HepG2 (cell line): ENCODE results near the gene AGXT. TPM values are rescaled to one million over a fixed set of nuclear protein-coding genes. Genes with fewer than 3 reads are reported as not detected.
A peak's percentile ranks its signal among the peaks of the same experiment; 100 is the strongest.

Experiments
- ATAC-seq: fragments of 200-7000 bp; cut with Tn5 transposase; 3 replicates; pipeline ENCODE4 v1.9.1; 2020; ENCODE audit warnings: mild to moderate bottlenecking, moderate library complexity
- BruUV-seq: library from RNA; stranded (reverse); fragments of 400-500 nt; replicated peaks from 2 replicates; lab custom pipeline; 2021; lab: Mats Ljungman, UMichigan
- CTCF ChIA-PET: fragments of 300-600 bp; formaldehyde crosslinking; extraction: SDS; loops from one replicate; lab custom pipeline; 2021; ENCODE audit warnings: low total read pairs, inconsistent platforms, low intra/inter-chr PET ratio; lab: Yijun Ruan, JAX
- POLR2A ChIA-PET: fragments of 350-600 bp; sonication (Branson Sonifier 250); formaldehyde crosslinking; loops from one replicate; lab custom pipeline; 2020; ENCODE audit warnings: antibody characterized with exemption, inconsistent platforms; lab: Yijun Ruan, JAX
- DNase-seq: peaks from one replicate; pipeline ENCODE4 v3.0.0-alpha.2; 2015; ENCODE audit warnings: low spot score
- FAIRE-seq: peaks from 3 replicates; lab custom pipeline; 2011; peaks lifted over from hg19 to GRCh38; lab: Jason Lieb, UNC
- H2AFZ ChIP-seq: one replicate; pipeline ENCODE4 v1.6.1; 2011; ENCODE audit warnings: low read length, inconsistent platforms
- H3K27ac ChIP-seq: fragments of 300-600 bp; 3 replicates; pipeline ENCODE4 v1.8.0; 2011; ENCODE audit warnings: mixed run types, mild to moderate bottlenecking, mixed read lengths, low read length, inconsistent platforms; ENCODE audit not compliant: insufficient read depth; ENCODE audit errors: extremely low read length
- H3K27me3 ChIP-seq, 2 experiments: fragments of 200-600 bp in 1 of 2; 2 replicates in 1 of 2; 3 replicates in 1 of 2; pipeline versions ENCODE4 v1.6.0 to v1.8.0; 2011; ENCODE audit warnings: low read length in 2 of 2, mild to moderate bottlenecking in 2 of 2, moderate library complexity in 2 of 2, inconsistent platforms in 1 of 2; ENCODE audit not compliant: insufficient read depth in 2 of 2, control insufficient read depth in 1 of 2
- H3K36me3 ChIP-seq, 2 experiments: fragments of 200-600 bp in 1 of 2; replicated peaks in 1 of 2; 2 replicates in 1 of 2; 3 replicates in 1 of 2; pipeline versions ENCODE4 v1.5.1 to v1.8.0; 2011; ENCODE audit warnings: low read length in 2 of 2, inconsistent platforms in 1 of 2; ENCODE audit not compliant: insufficient read depth in 2 of 2, control insufficient read depth in 1 of 2
- H3K4me1 ChIP-seq: 2 replicates; pipeline ENCODE4 v1.5.1; 2012; ENCODE audit warnings: low read length, inconsistent platforms; ENCODE audit not compliant: insufficient read depth
- H3K4me2 ChIP-seq: 2 replicates; pipeline ENCODE4 v1.6.0; 2011; ENCODE audit warnings: low read depth, low read length, inconsistent platforms
- H3K4me3 ChIP-seq, 3 experiments: fragments of 200-600 bp in 1 of 3; sonication (generic), shearing (Covaris generic) in 1 of 3; replicated peaks in 1 of 3; 2 replicates each; pipeline ENCODE4 v1.5.1; 2011 to 2016; ENCODE audit warnings: low read length in 3 of 3, inconsistent platforms in 2 of 3, low read depth in 2 of 3, mild to moderate bottlenecking in 2 of 3, control low read depth in 1 of 3, mixed read lengths in 1 of 3; ENCODE audit not compliant: insufficient read depth in 1 of 3
- H3K79me2 ChIP-seq: one replicate; pipeline ENCODE4 v1.6.1; 2011; ENCODE audit warnings: low read length, inconsistent platforms; ENCODE audit not compliant: insufficient read depth
- H3K9ac ChIP-seq: 2 replicates; pipeline ENCODE4 v1.6.0; 2011; ENCODE audit warnings: mild to moderate bottlenecking, low read depth, low read length, inconsistent platforms; ENCODE audit not compliant: insufficient read depth
- H3K9me3 ChIP-seq: 2 replicates; pipeline ENCODE4 v1.5.1; 2012; ENCODE audit warnings: mild to moderate bottlenecking, low read length
- H4K20me1 ChIP-seq: 2 replicates; pipeline ENCODE4 v1.6.0; 2011; ENCODE audit warnings: inconsistent platforms, mild to moderate bottlenecking, low read length, moderate library complexity; ENCODE audit not compliant: insufficient read depth
- AHR ChIP-seq: IDR thresholded peaks from 2 replicates; pipeline ENCODE4 v1.6.1; 2018; ENCODE audit warnings: missing genetic modification reagents, missing compliant biosample characterization
- ARNTL ChIP-seq: sonication (generic); formaldehyde crosslinking; IDR thresholded peaks from 2 replicates; pipeline ENCODE4 v1.4.0; 2020; ENCODE audit warnings: mild to moderate bottlenecking, missing genetic modification reagents
- CHCHD3 ChIP-seq: sonication (generic); formaldehyde crosslinking; IDR thresholded peaks from 2 replicates; pipeline ENCODE4 v1.8.0; 2022; ENCODE audit warnings: mild to moderate bottlenecking, missing genetic modification reagents, moderate library complexity
- KAT2B ChIP-seq: fragments of 150-350 bp; IDR thresholded peaks from 2 replicates; pipeline ENCODE4 v1.6.1; 2014; ENCODE audit warnings: low read depth, low read length, borderline replicate concordance
- MIER3 ChIP-seq: IDR thresholded peaks from 2 replicates; pipeline ENCODE4 v1.6.1; 2016; ENCODE audit warnings: missing compliant biosample characterization, borderline replicate concordance
- POLR2AphosphoS5 ChIP-seq: IDR thresholded peaks from 2 replicates; pipeline ENCODE4 v1.6.1; 2012; ENCODE audit warnings: low read depth, low read length
- SIN3A ChIP-seq: IDR thresholded peaks from 2 replicates; pipeline ENCODE4 v1.6.1; 2011; ENCODE audit warnings: low read depth, mild to moderate bottlenecking, control low read depth, low read length, borderline replicate concordance
- ZNF138 ChIP-seq: sonication (generic); formaldehyde crosslinking; IDR thresholded peaks from 2 replicates; pipeline ENCODE4 v1.5.0; 2020; ENCODE audit warnings: mild to moderate bottlenecking, low read depth, missing genetic modification reagents
- ZNF207 ChIP-seq: fragments of 450-650 bp; IDR thresholded peaks from 2 replicates; pipeline ENCODE4 v1.6.1; 2016; ENCODE audit warnings: antibody characterized with exemption, borderline replicate concordance
- ZNF382 ChIP-seq: sonication (generic); formaldehyde crosslinking; IDR thresholded peaks from 2 replicates; pipeline ENCODE4 v1.5.0; 2020; ENCODE audit warnings: missing genetic modification reagents, mild to moderate bottlenecking, borderline replicate concordance
- ZNF510 ChIP-seq: sonication (generic); formaldehyde crosslinking; IDR thresholded peaks from 2 replicates; pipeline ENCODE4 v1.4.0; 2020; ENCODE audit warnings: low read depth, mild to moderate bottlenecking, missing genetic modification reagents
- ZNF768 ChIP-seq: sonication (generic); formaldehyde crosslinking; IDR thresholded peaks from 2 replicates; pipeline ENCODE4 v1.4.0; 2020; ENCODE audit warnings: missing genetic modification reagents
- ZNF772 ChIP-seq: sonication (generic); formaldehyde crosslinking; IDR thresholded peaks from 2 replicates; pipeline ENCODE4 v1.5.0; 2020; ENCODE audit warnings: mild to moderate bottlenecking, missing genetic modification reagents
- ZNF841 ChIP-seq: sonication (generic); formaldehyde crosslinking; IDR thresholded peaks from 2 replicates; pipeline ENCODE4 v1.8.1; 2023; ENCODE audit warnings: missing genetic modification reagents, borderline replicate concordance
- WGBS: methylation state at CpG from one replicate; pipeline ENCODE4 v1.1.6; 2017; ENCODE audit warnings: low lambda C conversion rate; 5-methylcytosine and 5-hydroxymethylcytosine counted together
- in situ Hi-C: cut with HindIII; loops from 2 replicates; pipeline ENCODE4 v1.10.0; 2017; ENCODE audit warnings: low pct_unique_long_range_greater_than_20kb; ENCODE audit not compliant: extremely low pct_ligation_motif_present
- intact Hi-C: fragments of 100-400 bp; cut with micrococcal nuclease; formaldehyde crosslinking; loops from one replicate; pipeline ENCODE4 v1.10.0; 2022; ENCODE audit not compliant: unreplicated experiment
- polyA plus RNA-seq, 8 experiments: library from polyadenylated mRNA; depleted of rRNA in 3 of 8; stranded (reverse) in 7 of 8; unstranded in 1 of 8; fragments of >200 nt; fragmentation: Illumina TruSeq in 4 of 8; extraction: Trizol in 4 of 8; gene quantifications; 2 replicates each; pipeline versions ENCODE4 v1.2.1 to v1.2.3, GENCODE V29; 2011 to 2016; ENCODE audit warnings: low read depth in 4 of 8, missing spikeins in 1 of 8, mixed read lengths in 1 of 8; ENCODE audit not compliant: insufficient read depth in 1 of 8
- total RNA-seq, 5 experiments: library from RNA; depleted of rRNA; stranded (reverse); fragments of >200 nt; fragmentation: Illumina TruSeq; extraction: Trizol; gene quantifications; 2 replicates each; pipeline ENCODE4 v1.2.3, GENCODE V29; 2016; ENCODE audit warnings: low read depth in 1 of 5
- TF ChIP-seq, protein P1 (sequence below): sonication (generic); formaldehyde crosslinking; IDR thresholded peaks from 2 replicates; pipeline ENCODE4 v1.4.0; 2020; ENCODE audit warnings: missing genetic modification reagents
- TF ChIP-seq, protein P2 (sequence below): sonication (generic); formaldehyde crosslinking; IDR thresholded peaks from 2 replicates; pipeline ENCODE4 v1.4.0; 2020; ENCODE audit warnings: missing genetic modification reagents

Gene AGXT
- total and polyA plus RNA-seq, 2 of the 13 experiments (the other 11 are each of a cell fraction or from before 2014, with no cell fraction given) = 41.9 to 96.1 TPM

- H3K79me2 ChIP-seq = no peaks in the 10 kb centered on the region
- H3K4me1 ChIP-seq = peaks cover 88% of the 10 kb centered on the region
- H2AFZ ChIP-seq = no peak overlapping the region
- BruUV-seq = no TSS peak
- H3K9me3 ChIP-seq = no peaks in the 10 kb centered on the region
- in situ Hi-C loops = loop anchor here (25.0 kb wide), 1 partner anchor 763 kb away; the partner anchor contains the start of genes ATG4B and THAP4
- peak overlapping the region; percentile 73 for H3K9ac ChIP-seq
- peak; percentile 87 for ATAC-seq
- WGBS = 51% methylated on average over 31 of the region's 33 CpGs
- intact Hi-C loops = loop anchor here (1.0 kb wide), 1 partner anchor 17 kb away; no protein-coding TSS in a partner anchor
- H3K27ac ChIP-seq = peak overlapping the region; percentile 88
- H3K27me3 ChIP-seq = no peaks in the 10 kb centered on the region
- CTCF ChIA-PET = interaction anchor here (0.9 to 1.8 kb wide), 2 partner anchors 17 to 23 kb away, joined by 6 to 13 read pairs; no protein-coding TSS in a partner anchor
- POLR2A ChIA-PET = interaction anchor here (0.7 to 7.1 kb wide), 16 partner anchors 10 to 441 kb away, joined by 3 to 83 read pairs (median 4); partner anchors contain the start of genes MAB21L4 and PASK
- H3K36me3 ChIP-seq = no peaks in the 10 kb centered on the region; a peak in 1 of 5 replicates
- DNase-seq = peak; percentile 92
- H3K4me3 ChIP-seq = peak overlapping the region in 1 of 3 experiments; percentile 39; a peak in 2 of 6 replicates
- FAIRE-seq = peak; percentile 95
- H3K4me2 ChIP-seq = peak overlapping the region; percentile 54
- no peaks in the 10 kb centered on the region for H4K20me1 ChIP-seq
- TF ChIP-seq ZNF510 (CRISPR knock-in tag) (peak; percentile 60; the same call in 1 of the 2 replicates), ZNF138 (peak; percentile 68; the same call in 1 of the 2 replicates), POLR2AphosphoS5 (peak; percentile 60), KAT2B (no peak), AHR (peak; percentile 23; the same call in 1 of the 2 replicates), ZNF768 (peak; percentile 79; the same call in 1 of the 2 replicates), ZNF841 (CRISPR knock-in tag) (no peak), CHCHD3 (0 out of 2 replicates have a peak, but pooled peaks have one; percentile 28), ZNF772 (peak; percentile 97), MIER3 (CRISPR knock-in tag) (peak; percentile 97; the same call in 1 of the 2 replicates), SIN3A (peak; percentile 85), ARNTL (CRISPR knock-in tag) (peak; percentile 83), ZNF207 (no peak), ZNF382 (CRISPR knock-in tag) (no peak)
- TF ChIP-seq, protein P1, sequence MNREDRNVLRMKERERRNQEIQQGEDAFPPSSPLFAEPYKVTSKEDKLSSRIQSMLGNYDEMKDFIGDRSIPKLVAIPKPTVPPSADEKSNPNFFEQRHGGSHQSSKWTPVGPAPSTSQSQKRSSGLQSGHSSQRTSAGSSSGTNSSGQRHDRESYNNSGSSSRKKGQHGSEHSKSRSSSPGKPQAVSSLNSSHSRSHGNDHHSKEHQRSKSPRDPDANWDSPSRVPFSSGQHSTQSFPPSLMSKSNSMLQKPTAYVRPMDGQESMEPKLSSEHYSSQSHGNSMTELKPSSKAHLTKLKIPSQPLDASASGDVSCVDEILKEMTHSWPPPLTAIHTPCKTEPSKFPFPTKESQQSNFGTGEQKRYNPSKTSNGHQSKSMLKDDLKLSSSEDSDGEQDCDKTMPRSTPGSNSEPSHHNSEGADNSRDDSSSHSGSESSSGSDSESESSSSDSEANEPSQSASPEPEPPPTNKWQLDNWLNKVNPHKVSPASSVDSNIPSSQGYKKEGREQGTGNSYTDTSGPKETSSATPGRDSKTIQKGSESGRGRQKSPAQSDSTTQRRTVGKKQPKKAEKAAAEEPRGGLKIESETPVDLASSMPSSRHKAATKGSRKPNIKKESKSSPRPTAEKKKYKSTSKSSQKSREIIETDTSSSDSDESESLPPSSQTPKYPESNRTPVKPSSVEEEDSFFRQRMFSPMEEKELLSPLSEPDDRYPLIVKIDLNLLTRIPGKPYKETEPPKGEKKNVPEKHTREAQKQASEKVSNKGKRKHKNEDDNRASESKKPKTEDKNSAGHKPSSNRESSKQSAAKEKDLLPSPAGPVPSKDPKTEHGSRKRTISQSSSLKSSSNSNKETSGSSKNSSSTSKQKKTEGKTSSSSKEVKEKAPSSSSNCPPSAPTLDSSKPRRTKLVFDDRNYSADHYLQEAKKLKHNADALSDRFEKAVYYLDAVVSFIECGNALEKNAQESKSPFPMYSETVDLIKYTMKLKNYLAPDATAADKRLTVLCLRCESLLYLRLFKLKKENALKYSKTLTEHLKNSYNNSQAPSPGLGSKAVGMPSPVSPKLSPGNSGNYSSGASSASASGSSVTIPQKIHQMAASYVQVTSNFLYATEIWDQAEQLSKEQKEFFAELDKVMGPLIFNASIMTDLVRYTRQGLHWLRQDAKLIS = no peak; the same call in 1 of the 2 replicates
- TF ChIP-seq, protein P2, sequence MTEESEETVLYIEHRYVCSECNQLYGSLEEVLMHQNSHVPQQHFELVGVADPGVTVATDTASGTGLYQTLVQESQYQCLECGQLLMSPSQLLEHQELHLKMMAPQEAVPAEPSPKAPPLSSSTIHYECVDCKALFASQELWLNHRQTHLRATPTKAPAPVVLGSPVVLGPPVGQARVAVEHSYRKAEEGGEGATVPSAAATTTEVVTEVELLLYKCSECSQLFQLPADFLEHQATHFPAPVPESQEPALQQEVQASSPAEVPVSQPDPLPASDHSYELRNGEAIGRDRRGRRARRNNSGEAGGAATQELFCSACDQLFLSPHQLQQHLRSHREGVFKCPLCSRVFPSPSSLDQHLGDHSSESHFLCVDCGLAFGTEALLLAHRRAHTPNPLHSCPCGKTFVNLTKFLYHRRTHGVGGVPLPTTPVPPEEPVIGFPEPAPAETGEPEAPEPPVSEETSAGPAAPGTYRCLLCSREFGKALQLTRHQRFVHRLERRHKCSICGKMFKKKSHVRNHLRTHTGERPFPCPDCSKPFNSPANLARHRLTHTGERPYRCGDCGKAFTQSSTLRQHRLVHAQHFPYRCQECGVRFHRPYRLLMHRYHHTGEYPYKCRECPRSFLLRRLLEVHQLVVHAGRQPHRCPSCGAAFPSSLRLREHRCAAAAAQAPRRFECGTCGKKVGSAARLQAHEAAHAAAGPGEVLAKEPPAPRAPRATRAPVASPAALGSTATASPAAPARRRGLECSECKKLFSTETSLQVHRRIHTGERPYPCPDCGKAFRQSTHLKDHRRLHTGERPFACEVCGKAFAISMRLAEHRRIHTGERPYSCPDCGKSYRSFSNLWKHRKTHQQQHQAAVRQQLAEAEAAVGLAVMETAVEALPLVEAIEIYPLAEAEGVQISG (CRISPR knock-in tag) = peak; percentile 83
Measured at GRCh38 chr2:240873805-240874714, 5.4 kb downstream of the AGXT start.
